Calu3 (cell line): ENCODE data around the gene SYNPR. TPM values are rescaled to one million over a fixed set of nuclear protein-coding genes. Genes with fewer than 3 reads are reported as not detected.

Source experiments
- BruUV-seq: library from RNA; stranded (reverse); fragments of 400-500 nt; replicated peaks from 2 replicates; lab custom pipeline; 2021; lab: Mats Ljungman, UMichigan
- CTCF ChIA-PET: fragments of 300-600 bp; sonication (Branson Sonifier 250); formaldehyde crosslinking; loops from one replicate; lab custom pipeline; 2022; ENCODE audit warnings: antibody characterized with exemption; lab: Charles Lee
- DNase-seq: peaks from one replicate; pipeline ENCODE4 v3.0.0; 2022
- H3K27ac Mint-ChIP-seq: one replicate; pipeline ENCODE4 v1.8.0; 2022; ENCODE audit warnings: mixed read lengths; ENCODE audit not compliant: unreplicated experiment
- H3K27me3 Mint-ChIP-seq: one replicate; pipeline ENCODE4 v1.8.0; 2022; ENCODE audit warnings: mixed read lengths; ENCODE audit not compliant: unreplicated experiment
- H3K36me3 Mint-ChIP-seq: one replicate; pipeline ENCODE4 v1.8.0; 2022; ENCODE audit warnings: mild to moderate bottlenecking, moderate library complexity, mixed read lengths; ENCODE audit not compliant: insufficient read depth, unreplicated experiment
- H3K4me1 Mint-ChIP-seq: one replicate; pipeline ENCODE4 v1.8.0; 2022; ENCODE audit warnings: mild to moderate bottlenecking, low read depth, mixed read lengths; ENCODE audit not compliant: unreplicated experiment
- H3K4me3 Mint-ChIP-seq: one replicate; pipeline ENCODE4 v1.8.0; 2022; ENCODE audit warnings: mild to moderate bottlenecking, low read depth, moderate library complexity, mixed read lengths; ENCODE audit not compliant: unreplicated experiment
- H3K9me3 Mint-ChIP-seq: one replicate; pipeline ENCODE4 v1.8.0; 2022; ENCODE audit warnings: low read depth, mixed read lengths; ENCODE audit not compliant: unreplicated experiment
- intact Hi-C: fragments of 100-400 bp; cut with micrococcal nuclease; formaldehyde crosslinking; loops from one replicate; pipeline ENCODE4 v1.10.0; 2022; ENCODE audit not compliant: unreplicated experiment
- total RNA-seq: library from RNA; stranded (reverse); gene quantifications from 2 replicates; pipeline ENCODE4 v1.2.3, GENCODE V29; 2022
- TF ChIP-seq, protein P1 (sequence below): fragments of 200-600 bp; IDR thresholded peaks from one replicate; pipeline ENCODE4 v1.8.0; 2022; ENCODE audit warnings: antibody characterized with exemption; ENCODE audit not compliant: unreplicated experiment

The SYNPR gene
- total RNA-seq, 1 experiment from 2014 or later, result 0.90 TPM

GRCh38 chr3:63473641-63474166 lies 195.6 kb downstream of the SYNPR start:
- TF ChIP-seq, protein P1, sequence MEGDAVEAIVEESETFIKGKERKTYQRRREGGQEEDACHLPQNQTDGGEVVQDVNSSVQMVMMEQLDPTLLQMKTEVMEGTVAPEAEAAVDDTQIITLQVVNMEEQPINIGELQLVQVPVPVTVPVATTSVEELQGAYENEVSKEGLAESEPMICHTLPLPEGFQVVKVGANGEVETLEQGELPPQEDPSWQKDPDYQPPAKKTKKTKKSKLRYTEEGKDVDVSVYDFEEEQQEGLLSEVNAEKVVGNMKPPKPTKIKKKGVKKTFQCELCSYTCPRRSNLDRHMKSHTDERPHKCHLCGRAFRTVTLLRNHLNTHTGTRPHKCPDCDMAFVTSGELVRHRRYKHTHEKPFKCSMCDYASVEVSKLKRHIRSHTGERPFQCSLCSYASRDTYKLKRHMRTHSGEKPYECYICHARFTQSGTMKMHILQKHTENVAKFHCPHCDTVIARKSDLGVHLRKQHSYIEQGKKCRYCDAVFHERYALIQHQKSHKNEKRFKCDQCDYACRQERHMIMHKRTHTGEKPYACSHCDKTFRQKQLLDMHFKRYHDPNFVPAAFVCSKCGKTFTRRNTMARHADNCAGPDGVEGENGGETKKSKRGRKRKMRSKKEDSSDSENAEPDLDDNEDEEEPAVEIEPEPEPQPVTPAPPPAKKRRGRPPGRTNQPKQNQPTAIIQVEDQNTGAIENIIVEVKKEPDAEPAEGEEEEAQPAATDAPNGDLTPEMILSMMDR, result no peak
- Mint-ChIP-seq H3K9me3 (no peaks in the 10 kb centered on the region), H3K27me3 (peaks cover 36% of the 10 kb centered on the region), H3K27ac (no peak overlapping the region), H3K4me1 (no peaks in the 10 kb centered on the region), H3K4me3 (no peak overlapping the region), H3K36me3 (no peaks in the 10 kb centered on the region)
- intact Hi-C loops, result no loop called here
- DNase-seq, result no peak
- CTCF ChIA-PET, result no interaction called here
- BruUV-seq, result no TSS peak

DNA sequence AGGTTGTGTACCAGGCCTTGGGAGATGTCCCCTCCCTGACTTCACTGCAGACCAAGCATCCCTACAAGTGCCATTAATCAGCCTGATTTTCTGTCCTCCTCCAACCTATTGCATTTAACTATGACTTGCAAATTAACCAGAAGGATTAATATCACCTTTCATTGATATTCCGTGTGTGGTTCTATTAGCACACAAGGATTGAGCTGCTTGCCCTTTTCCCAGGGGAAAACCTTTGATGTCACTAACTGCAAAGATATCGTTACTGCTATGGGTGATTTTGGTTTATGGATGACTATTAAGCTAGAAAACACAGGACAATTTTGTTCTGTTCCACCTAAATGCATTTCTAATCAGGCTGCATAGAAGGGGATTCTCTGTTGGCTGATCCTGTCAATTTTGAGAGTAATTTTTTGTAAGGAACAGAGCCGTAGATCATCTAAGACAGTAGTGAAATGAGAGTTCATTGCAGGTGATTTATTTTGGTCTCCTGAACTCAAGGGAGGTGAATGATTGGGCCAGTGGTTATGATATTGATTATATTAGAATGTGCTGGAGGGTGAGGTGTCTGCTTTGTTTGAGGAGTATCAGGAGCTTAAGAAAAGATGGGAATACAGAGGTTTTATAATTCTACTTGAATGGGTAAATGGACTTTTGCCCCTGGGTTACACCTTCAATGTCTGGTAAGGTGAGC lies 196.9 kb downstream of the SYNPR start:
- Mint-ChIP-seq H3K4me3 (no peak overlapping the region), H3K36me3 (no peaks in the 10 kb centered on the region), H3K9me3 (no peaks in the 10 kb centered on the region), H3K27ac (no peak overlapping the region), H3K4me1 (no peaks in the 10 kb centered on the region), H3K27me3 (peaks cover 36% of the 10 kb centered on the region)
- CTCF ChIA-PET, result no interaction called here
- intact Hi-C loops, result no loop called here
- BruUV-seq, result no TSS peak
- no peak for DNase-seq
- TF ChIP-seq, protein P1, result no peak

- H3K36me3 Mint-ChIP-seq, result no peaks in the 10 kb centered on the region
- no peak for DNase-seq
Measured at GRCh38 chr3:63477494-63478129, 199.5 kb downstream of the SYNPR start.

GRCh38 chr3:63478990-63479660 lies 201.0 kb downstream of the SYNPR start:
- intact Hi-C loops, result no loop called here
- Mint-ChIP-seq H3K4me3 (no peak overlapping the region), H3K4me1 (no peaks in the 10 kb centered on the region), H3K27me3 (peaks cover 26% of the 10 kb centered on the region), H3K9me3 (no peaks in the 10 kb centered on the region), H3K27ac (no peak overlapping the region), H3K36me3 (no peaks in the 10 kb centered on the region)
- CTCF ChIA-PET, result no interaction called here
- TF ChIP-seq, protein P1, result no peak
- no peak for DNase-seq
- BruUV-seq, result no TSS peak

More at GRCh38 chr3:63477494-63478129, 199.5 kb downstream of the SYNPR start:
- no TSS peak for BruUV-seq
- intact Hi-C loops, result no loop called here
- no peak overlapping the region for H3K27ac Mint-ChIP-seq
- H3K4me1 Mint-ChIP-seq, result no peaks in the 10 kb centered on the region
- H3K4me3 Mint-ChIP-seq, result no peak overlapping the region
- no peaks in the 10 kb centered on the region for H3K9me3 Mint-ChIP-seq
- CTCF ChIA-PET, result no interaction called here
- TF ChIP-seq, protein P1, result no peak
- peaks cover 36% of the 10 kb centered on the region for H3K27me3 Mint-ChIP-seq
